Measurements from ENCODE around the gene KPNA1.
"Not testable (repeated sequence)": the region's sequence is repeated elsewhere in the genome, so short reads cannot be mapped to it uniquely, and the experiment has no call there.

KPNA1 gene

DNA sequence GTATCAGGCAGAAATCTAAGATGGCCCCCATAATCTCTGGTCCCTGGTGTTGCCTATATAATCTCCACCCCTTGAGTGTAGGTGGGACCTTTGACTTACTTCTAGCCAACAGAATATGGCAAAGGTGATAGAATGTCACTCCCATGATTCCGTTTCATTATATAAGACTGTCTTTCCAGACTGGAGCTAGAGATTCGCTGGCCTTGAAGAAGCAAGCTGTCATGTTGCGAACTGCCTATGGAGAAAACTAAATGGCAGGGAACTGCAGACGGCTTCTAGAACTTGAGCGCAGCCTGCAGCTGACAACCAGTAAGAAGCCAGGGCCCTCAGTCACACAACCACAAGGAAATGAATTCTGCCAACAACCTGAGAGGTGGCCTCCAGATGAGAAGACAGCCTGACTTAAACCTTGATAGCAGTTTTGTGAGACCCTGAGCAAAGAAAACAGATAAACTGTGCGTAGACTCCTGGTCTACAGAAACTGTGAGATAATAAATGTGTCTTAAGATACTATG, 2.2 kb upstream of the KPNA1 start:
- no peak for DNase-seq

DNA sequence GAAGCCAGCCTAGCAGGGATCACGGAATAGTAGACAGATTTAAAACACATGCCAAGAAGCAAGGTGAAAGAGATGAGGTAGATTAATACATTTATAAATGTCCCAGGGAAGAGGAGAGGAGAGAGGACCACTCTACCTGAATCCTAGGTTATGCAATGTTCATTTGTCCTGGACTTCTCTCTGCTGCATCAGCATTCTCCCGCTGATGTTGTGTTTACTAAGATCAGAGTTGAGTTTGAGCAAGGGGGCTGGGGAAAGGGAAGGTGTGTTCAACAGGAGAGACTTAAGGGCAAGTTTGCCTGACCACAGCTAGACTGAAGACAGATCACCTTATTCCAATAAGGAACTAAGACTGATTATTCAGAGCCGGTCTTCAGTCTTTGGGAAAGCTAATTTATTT, 1.1 kb upstream of the KPNA1 start:
- DNase-seq, result no peak

DNA sequence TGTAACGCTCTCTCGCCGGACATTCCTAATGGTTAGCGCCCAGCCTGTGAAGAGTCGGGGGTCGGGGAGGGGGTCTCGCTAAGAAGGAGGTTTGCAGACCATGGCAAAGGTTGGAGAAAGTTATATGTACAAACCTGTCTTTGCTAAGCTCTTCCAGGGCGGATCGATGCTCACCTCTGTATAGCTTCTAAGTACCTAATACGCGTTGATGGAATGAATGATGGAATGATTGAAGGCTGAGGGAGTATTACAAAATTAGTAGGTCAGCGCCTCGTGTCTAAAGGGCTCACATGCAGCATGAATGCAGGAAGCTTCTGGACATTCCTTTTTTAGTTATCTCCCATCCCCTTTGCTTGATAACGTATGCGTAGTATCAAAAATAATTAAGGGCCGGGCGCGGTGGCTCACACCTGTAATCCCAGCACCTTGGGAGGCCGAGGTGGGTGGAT, 305 bp upstream of the KPNA1 start:
- DNase-seq, result no peak

DNA sequence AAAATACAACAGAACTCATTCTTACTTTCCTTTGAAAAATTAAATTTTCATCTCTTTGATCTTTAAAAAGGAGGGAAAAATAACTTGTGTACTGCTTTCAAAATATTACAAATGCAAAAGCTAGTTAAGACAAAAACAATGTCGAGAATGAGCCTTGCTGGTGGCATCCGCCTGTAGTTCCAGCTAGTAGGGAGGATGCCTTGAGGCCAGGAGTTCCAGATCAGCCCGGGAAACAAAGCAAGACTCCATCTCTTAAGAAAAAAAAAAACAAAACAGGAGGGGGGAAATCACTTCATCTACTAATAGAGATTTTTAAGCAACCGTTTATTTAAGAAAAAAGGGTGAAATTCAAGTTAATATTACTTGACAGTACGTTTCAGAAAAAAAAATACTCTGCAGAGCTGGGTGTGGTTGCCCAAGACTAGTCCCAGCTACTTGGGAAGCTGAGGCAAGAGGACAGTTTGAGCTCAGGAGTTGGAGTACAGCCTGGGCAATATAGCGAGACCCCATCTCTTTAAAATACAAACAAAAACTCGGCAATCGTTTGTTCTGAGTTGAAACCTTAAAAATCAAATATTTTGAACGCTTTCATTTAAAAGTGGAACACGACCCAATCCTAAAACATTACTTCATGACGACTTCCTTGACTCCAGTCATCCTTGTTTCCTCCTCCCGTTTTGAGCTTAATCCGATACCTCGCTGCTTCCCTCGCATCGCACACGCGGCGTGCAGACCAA, 1.2 kb downstream of the KPNA1 start:
- no peak for DNase-seq

DNA sequence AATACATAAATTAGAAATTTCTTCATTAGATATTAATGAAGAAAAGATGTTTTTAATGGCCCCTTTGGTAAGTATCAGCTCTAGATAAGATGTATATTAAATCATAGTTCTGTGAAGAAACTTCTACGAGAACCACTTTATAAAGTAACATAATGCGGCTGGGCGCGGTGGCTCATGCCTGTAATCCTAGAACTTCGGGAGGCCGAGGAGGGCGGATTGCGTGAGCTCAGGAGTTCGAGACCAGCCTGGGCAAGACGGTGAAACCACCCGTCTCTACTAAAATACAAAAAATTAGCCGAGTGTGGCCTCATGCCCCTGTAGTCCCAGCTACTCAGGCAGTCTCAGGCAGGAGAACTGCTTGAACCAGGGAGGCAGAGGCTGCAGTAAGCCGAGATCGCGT, 2.5 kb downstream of the KPNA1 start:
- no peak for DNase-seq

DNA sequence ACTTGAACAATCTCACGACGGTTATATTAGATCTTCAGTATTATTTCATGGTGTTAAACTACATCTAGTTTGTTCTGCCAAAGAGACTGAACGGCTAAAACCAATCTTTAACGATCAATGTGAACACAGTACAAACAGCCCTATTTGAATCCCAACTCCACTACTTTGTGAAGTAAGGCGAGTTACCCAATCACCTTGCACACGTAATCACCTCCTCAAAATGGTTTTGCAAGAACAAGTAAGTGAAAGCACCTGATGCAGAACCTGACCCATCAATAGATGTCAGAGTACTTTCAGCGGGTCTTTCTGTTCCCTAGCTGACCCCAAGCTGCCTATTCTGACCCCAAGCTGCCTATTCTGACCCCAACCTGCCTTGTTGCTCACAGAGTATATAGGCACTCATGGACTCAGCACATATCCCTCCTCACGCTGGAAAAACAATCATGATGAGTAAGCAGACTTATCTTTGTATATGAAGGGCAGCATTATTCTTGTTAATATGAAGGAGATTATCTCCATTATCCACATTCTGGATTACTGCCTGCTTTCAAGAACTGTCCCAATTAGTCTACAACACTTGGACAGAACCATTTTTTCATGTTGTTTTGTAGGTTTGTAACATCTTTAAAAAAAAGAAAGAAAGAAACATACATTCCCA, 3.7 kb downstream of the KPNA1 start:
- no peak for DNase-seq

DNA sequence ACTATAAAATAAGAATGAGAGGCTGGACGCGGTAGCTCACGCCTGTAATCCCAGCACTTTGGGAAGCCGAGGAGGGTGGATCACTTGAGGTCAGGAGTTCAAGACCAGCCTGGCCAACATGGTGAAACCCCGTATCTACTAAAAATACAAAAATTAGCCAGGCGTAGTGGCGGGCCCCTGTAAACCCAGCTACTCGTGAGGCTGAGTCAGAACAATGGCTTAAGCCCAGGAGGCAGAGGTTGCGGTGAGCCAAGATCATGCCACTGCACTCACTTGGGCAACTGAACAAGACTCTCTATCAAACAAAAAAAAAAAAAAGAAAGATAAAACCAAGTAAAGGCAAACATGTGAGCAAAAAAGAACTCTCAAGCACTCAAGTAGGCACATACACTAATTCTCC, 5.8 kb downstream of the KPNA1 start:
- DNase-seq, result not testable (repeated sequence)

DNA sequence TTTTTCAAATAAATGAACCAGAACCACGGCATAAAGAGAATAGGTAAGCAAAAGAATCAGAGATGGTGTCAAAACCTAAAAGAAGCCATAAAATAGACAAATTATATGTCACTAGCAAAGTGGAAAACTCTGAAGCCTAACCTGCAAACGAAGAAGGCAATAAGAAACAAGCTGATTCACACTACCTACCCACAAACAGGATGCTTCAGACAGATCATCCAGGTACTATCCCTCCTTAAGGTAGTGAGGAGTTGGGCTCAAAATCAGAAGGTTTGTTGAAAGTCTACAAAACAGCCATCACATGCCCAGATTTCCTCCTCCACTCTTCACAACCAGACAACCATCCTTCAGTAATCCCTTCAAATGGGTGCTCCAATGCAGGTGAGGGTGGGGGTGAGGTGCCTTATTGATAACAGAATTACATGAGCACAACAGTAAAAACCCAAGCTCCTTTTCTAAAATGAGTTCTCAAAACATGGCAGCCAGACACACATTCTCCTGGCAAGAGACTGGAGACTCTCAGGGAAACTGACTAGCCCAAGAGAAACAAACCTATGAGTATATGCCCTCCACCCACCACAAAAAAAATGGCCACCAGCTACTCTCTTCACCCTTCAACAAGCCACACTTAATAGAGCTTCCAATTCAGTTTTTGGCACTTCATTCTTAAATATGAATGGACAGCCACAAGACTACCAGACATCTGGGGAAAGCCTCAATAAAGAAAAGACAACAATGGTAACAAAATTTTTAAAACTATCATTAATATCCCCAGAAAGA, 6.4 kb downstream of the KPNA1 start:
- DNase-seq, result no peak

DNA sequence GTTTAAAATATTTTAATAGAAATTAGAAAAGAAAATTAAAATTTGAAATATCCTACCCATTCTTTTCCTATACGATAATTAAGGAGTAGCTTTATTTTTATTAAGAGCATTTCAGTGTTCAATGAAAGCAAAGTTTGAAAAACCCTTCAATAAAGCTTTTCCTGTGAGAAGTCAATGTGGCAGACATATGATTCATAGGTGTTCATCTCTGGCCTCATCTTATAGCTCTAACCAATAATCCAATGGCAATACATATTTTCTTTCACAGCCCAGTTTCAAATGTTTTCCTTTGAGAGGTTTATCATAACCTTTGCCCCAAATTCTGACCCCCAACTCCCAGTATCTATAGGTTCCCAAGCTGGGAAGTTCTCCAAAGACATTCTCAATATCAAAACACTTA, 8.3 kb downstream of the KPNA1 start:
- DNase-seq, result no peak

DNA sequence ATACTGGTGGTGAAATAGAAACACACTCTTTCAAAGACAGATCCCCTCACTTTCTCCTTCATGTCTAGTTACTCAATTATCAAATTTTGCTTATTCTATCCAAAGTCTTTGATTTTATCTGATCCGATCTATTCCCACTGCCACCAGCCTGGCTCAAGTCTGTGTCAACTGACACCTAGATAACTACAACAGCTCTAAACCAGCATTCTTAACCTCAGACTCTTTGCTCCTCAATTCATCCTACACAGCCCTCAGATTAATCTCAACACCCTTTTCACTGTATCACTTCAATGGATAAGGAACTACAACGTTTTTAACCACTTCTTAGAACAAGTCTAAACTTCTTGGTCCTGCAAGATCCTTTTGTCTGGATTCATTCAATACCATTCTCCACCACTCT, 9.1 kb downstream of the KPNA1 start:
- no peak for DNase-seq

DNA sequence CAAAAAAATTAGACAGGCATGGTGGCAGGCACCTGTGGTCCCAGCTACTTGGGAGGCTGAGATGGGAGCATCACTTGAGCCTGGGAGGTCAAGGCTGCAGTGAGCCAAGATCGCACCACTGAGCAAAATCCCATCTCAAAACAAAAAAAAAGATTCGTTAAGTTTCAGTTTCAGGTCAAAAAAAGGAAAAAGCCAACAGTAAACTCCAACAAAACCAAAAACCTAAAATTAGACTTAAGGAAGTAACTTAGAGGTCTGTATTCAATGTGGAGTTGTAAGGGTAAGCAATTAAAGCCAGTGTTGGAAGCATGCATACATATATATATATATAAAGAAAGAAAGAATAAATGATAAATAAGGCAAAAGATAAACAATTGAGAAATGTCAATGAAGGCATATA, 11.8 kb downstream of the KPNA1 start:
- no peak for DNase-seq

DNA sequence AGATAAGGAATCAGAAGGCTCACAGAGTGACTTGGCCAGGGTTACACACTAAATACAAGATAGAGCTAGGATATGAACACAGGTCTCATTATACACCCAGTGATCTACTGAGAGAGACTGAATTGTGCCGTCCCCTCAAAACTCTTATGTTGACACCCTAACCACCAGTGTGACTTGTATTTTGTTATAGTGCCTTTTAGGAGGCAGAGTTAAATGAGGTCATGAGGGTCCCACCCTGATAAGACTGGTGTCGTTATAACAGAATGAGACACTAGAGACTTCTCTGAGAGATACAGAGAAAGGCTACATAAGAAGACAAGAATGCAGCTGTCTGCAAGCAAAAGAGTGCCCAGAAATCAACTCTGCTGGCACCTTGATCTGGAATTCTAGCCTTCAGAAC, 12.6 kb downstream of the KPNA1 start:
- DNase-seq, result no peak

DNA sequence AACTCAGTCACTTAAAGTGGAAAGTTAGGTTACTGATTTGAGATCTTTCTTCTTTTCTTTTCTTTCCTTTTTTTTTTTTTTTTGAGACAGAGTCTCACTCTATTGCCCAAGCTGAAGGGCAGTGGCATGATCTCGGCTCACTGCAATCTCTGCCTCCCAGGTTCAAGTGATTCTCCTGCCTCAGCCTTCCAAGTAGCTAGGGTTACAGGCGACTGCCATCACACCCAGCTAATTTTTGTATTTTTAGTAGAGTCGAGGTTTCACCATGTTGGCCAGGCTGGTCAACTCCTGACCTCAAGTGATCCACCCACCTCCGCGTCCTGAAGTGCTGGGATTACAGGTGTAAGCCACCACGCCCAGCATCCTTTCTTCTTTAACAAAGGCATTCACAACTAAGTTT, 13.8 kb downstream of the KPNA1 start:
- not testable (repeated sequence) for DNase-seq

DNA sequence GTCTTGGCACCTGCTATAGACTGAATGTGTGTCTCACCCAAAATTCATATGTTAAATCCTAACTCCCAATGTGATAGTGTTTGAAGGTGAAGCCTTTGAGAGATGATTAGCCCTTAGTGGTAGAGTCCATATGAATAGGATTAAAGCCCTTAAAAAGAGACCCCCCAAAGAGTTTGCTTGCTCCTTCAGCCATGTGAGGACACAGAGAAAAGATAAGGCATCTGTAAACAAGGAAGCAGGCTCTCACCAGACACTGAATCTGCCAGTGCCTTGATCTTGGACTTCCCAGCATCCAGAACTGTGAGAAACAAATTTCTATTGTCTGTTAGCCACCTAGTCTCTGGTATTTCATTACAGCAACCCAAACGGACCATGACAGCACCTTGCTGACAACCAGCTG, 16.6 kb downstream of the KPNA1 start:
- no peak for DNase-seq

DNA sequence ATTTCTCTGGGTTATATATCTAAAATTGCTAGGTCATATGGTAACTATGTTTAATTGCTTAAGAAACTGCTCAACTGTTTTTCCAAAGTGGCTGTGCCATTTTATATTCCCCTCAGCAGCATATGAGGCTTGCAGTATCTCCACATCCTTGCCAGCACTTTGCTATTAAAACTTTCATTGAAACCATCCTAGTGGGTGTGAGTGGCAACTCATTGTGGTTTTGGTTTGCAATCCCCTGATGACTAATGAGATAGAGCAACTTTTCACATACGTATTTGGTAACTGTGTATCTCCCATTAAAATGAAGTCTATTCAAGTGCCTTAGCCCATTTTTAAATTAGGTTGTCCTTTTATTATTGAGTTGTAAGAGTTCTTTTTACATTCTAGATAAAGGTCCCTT, 17.3 kb downstream of the KPNA1 start:
- no peak for DNase-seq

DNA sequence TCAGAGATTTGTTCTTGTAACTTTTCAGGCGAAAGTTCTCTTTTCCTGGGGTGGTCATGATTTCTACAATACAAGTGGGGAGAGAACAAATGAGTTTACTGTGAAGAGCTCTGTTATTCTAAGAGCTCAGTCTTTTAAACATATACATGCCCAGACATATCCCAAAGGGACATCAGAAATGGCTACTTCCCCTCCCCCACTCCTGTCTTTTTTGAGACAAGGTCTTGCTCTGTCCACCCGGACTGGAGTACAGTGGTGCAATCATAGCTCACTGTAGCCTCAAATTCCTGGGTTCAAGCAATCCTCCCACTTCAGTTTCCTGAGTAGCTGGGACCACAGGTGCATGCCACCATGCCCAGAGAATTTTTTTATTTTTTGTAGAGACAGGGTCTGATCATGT, 18.2 kb downstream of the KPNA1 start:
- DNase-seq, result no peak

DNA sequence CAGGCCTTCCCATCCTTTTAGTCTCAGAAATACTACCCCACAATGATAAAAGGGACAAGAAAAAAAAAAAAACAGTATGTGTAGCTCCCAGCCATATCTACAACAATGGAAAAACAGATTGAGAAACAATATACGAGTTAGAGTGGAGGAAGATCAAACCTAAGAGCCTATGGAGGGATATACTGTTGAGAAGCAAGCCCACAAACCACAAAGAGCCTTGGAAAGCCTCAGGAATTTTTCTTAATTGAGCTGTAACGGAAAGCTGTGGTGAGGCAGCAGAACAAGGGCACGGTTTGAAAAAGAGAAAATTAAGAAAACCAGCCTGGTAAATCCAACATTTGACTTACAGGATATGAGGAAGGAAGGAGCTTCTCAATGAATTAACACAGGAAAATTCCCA, 21.4 kb downstream of the KPNA1 start:
- DNase-seq, result no peak

DNA sequence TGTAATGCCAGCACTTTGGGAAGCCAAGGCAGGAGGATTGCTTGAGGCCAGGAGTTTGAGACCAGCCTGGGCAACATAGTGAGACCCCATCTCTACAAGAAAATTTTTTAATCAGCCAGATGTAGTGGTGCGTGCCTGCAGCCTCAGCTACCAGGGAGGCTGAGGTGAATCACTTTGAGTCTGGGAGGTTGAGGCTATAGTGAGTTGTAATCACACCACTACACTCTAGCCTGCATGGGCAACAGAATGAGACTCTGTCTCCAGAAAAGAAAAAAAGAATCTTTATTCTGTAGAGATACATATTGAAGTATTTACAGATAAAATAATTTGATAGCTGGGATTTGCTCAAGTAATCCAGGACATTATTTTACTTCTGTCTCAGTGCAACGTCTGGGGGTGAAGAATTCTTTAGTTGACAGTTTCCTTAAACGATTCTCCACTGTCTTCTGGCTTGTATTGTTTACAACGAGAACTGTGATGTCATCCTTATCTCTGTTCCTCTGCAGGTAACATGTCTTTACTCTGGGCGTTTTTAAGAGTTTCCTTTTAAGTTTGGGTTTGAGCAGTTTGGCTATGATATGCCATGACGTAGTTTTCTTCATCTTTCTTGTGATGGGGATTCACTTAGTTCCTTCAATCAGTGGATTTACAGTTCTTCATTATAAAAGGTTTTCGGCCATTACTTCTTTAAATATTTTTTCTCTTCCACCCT, 26.3 kb downstream of the KPNA1 start:
- DNase-seq, result no peak

DNA sequence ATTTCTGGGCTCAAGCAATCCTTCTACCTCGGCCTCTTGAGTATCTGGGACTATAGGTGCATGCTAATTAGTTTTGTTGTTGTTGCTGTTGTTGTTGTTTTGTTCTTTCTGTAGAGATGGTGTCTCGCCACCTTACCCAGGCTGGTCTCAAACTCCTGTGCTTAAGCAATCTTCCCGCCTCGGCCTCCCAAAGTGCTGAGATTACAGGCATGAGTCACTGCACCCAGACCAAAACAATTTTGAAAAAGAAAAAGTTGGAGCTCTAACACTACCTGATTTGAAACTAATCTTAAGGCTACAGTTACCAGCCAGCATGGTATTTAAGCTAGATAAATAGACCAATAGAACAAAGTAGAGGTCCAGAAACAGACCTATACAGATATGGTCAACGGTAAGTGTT, 29.8 kb downstream of the KPNA1 start:
- no peak for DNase-seq

DNA sequence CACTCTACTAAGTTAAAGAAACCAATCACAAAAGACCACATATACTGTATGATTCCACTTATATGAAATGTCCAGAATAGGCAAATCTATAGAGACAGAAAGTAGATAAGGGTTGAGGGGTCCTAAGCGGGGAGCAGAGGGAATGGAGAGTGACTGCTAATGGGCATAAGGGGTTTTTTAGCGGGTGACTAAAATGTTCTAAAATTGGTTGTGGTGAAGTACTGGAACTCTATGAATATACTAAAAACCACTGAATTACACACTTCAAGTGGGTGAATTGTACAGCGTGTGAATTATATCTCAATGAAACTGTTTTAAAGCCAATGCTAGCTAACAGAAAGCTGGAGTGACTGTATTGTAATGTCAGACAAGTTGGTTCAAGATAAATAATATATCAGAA, 33.3 kb downstream of the KPNA1 start:
- no peak for DNase-seq

DNA sequence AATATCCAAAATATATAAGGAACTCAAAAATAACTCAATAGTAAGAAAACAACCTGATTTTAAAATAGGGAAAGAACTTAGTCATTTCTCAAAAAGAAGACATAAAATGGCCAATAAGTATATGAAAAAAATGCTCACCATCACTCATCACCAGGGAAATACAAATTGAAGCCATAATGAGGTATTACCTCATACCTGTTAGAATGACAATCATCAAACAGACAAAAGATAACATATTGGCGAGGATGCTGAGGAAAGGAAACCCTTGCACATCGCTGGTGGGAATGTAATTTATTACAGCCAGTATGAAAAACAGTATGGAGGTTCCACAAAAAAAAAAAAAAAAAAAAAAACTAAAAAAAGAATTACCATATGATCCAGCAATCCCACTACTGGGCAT, 38.2 kb downstream of the KPNA1 start:
- DNase-seq, result no peak

DNA sequence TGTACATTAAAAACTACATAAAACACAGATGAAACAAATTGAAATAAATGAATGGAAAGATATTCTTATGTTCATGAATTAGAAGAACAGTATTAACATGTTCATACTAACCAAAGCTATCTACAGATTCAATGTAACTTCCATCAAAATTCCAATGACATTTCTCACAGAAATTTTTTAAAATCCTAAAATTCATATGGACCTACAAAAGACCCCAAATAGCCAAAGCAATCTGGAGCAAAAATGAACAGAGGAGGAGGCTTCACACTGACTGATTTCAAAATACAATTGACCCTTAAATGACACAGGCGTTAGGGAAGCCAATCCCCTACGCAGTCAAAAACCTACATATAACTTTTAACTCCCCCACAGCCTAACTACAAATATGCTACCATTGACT, 39.4 kb downstream of the KPNA1 start:
- no peak for DNase-seq

DNA sequence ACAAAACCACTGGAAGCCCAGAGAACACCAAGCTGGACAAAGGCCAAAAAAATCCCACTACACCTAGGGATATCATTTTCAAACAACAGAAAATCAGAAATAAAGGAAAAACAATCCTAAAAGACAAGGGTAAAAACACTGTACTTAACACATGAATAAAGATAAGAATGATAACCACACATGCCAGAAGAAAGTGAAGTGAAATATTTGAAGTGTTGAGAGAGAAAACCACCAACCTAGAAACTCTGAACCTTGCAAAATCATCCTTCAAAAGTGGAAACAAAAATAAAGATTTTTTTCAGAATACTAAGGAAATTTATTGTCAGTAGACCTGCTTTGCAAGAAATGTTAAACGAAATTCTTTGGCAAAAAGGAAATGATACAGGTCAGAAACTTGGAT, 45.1 kb downstream of the KPNA1 start:
- no peak for DNase-seq
